HEK293T (cell line): Measurements from ENCODE around the gene COL9A3.

ENCODE experiments used
- CTCF ChIA-PET: fragments of 350-600 bp; formaldehyde crosslinking; extraction: SDS; loops from one replicate; lab custom pipeline; 2021; ENCODE audit warnings: antibody characterized with exemption, inconsistent platforms; lab: Yijun Ruan, JAX
- POLR2A ChIA-PET: fragments of 350-600 bp; formaldehyde crosslinking; extraction: SDS; loops from one replicate; lab custom pipeline; 2020; ENCODE audit warnings: antibody characterized with exemption, inconsistent platforms; lab: Yijun Ruan, JAX
- DNase-seq: peaks from one replicate; pipeline ENCODE4 v3.0.0; 2012; ENCODE audit warnings: mixed read lengths; ENCODE audit errors: extremely low spot score
- ARNT ChIP-seq: fragments of 450-650 bp; IDR thresholded peaks from 2 replicates; pipeline ENCODE4 v1.6.1; 2017; ENCODE audit warnings: mild to moderate bottlenecking
- BHLHE40 ChIP-seq: fragments of 450-650 bp; IDR thresholded peaks from 2 replicates; pipeline ENCODE4 v1.6.1; 2016; ENCODE audit warnings: mild to moderate bottlenecking, moderate library complexity, borderline replicate concordance
- CTBP1 ChIP-seq: fragments of 450-650 bp; IDR thresholded peaks from 2 replicates; pipeline ENCODE4 v1.6.1; 2016; ENCODE audit warnings: borderline replicate concordance
- ELF4 ChIP-seq: fragments of 450-650 bp; IDR thresholded peaks from 2 replicates; pipeline ENCODE4 v1.6.1; 2017; ENCODE audit warnings: antibody characterized with exemption
- FOXA1 ChIP-seq: fragments of 450-650 bp; IDR thresholded peaks from 2 replicates; pipeline ENCODE4 v1.6.1; 2016; ENCODE audit warnings: mild to moderate bottlenecking
- FOXK2 ChIP-seq: fragments of 450-650 bp; IDR thresholded peaks from 2 replicates; pipeline ENCODE4 v1.6.1; 2016; ENCODE audit warnings: mild to moderate bottlenecking
- FOXM1 ChIP-seq: fragments of 450-650 bp; IDR thresholded peaks from 2 replicates; pipeline ENCODE4 v1.6.1; 2017; ENCODE audit warnings: mild to moderate bottlenecking, borderline replicate concordance
- HDGF ChIP-seq: fragments of 450-650 bp; IDR thresholded peaks from 2 replicates; pipeline ENCODE4 v1.6.1; 2017; ENCODE audit warnings: antibody characterized with exemption, borderline replicate concordance
- L3MBTL2 ChIP-seq: fragments of 450-650 bp; conservative IDR thresholded peaks from 2 replicates; pipeline ENCODE4 v1.6.1; 2016; ENCODE audit warnings: mild to moderate bottlenecking
- LEF1 ChIP-seq: fragments of 450-650 bp; IDR thresholded peaks from 2 replicates; pipeline ENCODE4 v1.6.1; 2017; ENCODE audit warnings: mild to moderate bottlenecking, borderline replicate concordance
- NFRKB ChIP-seq: fragments of 450-650 bp; IDR thresholded peaks from 2 replicates; pipeline ENCODE4 v1.6.1; 2016; ENCODE audit warnings: mild to moderate bottlenecking, moderate library complexity
- SP1 ChIP-seq: fragments of 450-650 bp; IDR thresholded peaks from 2 replicates; pipeline ENCODE4 v1.6.1; 2017
- SUZ12 ChIP-seq: fragments of 450-650 bp; IDR thresholded peaks from 2 replicates; pipeline ENCODE4 v1.6.1; 2016; ENCODE audit warnings: mild to moderate bottlenecking
- TARDBP ChIP-seq: fragments of 450-650 bp; IDR thresholded peaks from 2 replicates; pipeline ENCODE4 v1.6.1; 2016
- ZNF384 ChIP-seq: fragments of 450-650 bp; IDR thresholded peaks from 2 replicates; pipeline ENCODE4 v1.6.1; 2016
- TF ChIP-seq, protein P1 (sequence below): fragments of 450-650 bp; IDR thresholded peaks from 2 replicates; pipeline ENCODE4 v1.6.1; 2016

COL9A3 gene

DNA sequence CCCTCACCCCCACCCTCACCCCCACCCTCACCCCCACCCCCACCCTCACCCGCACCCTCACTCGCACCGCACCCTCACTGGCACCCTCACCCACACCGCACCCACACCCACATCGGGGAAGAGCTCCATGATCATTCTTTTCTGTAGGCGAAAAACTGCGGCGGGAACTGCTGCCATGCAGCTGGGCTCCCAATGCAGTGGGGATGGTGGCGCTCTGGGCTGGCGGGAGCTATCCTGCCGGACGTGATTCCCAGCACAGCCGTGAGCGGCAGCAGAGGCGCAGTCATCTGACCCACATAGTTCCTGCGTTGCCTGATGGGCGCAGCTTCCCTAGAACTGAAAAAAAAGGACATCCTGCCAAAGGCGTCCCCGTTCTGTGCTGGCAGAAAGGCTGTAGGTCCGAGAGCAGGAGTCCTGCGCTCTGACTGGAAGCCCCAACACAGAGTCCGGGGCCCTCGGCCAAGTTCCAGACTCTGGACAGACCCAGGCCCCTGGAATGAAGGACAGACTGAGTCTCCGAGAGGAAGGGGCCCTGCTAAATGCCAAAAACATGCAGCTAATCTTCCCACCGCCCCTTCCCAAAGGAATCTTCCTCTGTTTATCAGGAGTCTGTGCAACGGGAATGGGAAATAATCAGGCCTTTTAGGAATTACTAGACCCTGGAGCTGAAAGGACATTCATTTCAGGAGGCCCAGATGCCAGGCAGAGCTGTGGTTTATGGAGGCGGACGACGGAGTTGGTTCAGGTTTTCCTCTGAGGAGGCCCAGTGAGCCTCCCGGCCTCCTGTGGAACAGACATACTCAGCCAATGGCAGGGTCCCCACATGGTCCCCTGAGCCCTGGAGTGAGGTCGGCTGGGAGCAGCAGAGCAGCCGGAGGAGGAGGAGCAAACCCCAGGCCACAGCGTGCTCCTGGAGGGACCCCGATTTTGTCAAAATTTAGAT lies 58.8 kb downstream of the COL9A3 start:
- ChIA-PET POLR2A (interaction anchor here (1.1 to 2.1 kb wide), 3 partner anchors 14 to 62 kb away, joined by 3 to 13 read pairs (median 4); partner anchors contain the start of genes GID8 and TCFL5), CTCF (interaction anchor here (0.7 to 1.3 kb wide), 4 partner anchors 25 to 133 kb away, joined by 3 to 5 read pairs (median 4); no protein-coding TSS in a partner anchor)
- no peak for TF ChIP-seq TARDBP
- TF ChIP-seq SUZ12, result no peak
- TF ChIP-seq FOXM1, result no peak
- TF ChIP-seq FOXK2, result no peak
- TF ChIP-seq ZNF384, result peak; percentile 70
- TF ChIP-seq, protein P1, sequence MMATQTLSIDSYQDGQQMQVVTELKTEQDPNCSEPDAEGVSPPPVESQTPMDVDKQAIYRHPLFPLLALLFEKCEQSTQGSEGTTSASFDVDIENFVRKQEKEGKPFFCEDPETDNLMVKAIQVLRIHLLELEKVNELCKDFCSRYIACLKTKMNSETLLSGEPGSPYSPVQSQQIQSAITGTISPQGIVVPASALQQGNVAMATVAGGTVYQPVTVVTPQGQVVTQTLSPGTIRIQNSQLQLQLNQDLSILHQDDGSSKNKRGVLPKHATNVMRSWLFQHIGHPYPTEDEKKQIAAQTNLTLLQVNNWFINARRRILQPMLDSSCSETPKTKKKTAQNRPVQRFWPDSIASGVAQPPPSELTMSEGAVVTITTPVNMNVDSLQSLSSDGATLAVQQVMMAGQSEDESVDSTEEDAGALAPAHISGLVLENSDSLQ, result peak; percentile 42; the same call in 1 of the 2 replicates
- TF ChIP-seq FOXA1, result no peak
- peak; percentile 90 for DNase-seq

DNA sequence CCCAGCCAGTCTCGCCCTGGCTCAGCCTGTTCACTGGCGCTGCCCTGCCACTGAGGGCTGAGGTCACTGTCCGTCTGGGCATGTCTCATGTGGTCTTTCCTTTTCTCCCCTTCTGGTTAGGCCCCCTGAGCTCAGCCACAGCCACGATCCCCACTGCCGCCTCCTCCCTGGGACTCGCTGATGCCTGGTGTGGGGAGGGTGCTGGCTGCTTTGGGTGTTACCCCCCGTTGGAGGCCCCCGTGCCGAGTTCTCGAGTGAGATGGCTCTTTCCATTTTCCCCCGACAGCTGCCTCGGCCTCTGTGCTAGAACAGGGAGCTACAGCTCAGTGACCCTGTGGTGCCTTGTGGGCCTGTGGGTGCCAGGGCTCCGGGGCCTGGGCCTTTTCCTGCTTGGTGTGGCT lies 59.7 kb downstream of the COL9A3 start:
- POLR2A ChIA-PET, result interaction anchor here (1.1 kb wide), 1 partner anchor 24 kb away, joined by 3 read pairs; no protein-coding TSS in a partner anchor
- CTCF ChIA-PET, result no interaction called here
- no peak for DNase-seq
- TF ChIP-seq L3MBTL2 (no peak), FOXA1 (no peak), HDGF (no peak), SUZ12 (no peak), ELF4 (no peak), BHLHE40 (no peak), SP1 (no peak), LEF1 (no peak), CTBP1 (no peak), FOXK2 (no peak)

DNA sequence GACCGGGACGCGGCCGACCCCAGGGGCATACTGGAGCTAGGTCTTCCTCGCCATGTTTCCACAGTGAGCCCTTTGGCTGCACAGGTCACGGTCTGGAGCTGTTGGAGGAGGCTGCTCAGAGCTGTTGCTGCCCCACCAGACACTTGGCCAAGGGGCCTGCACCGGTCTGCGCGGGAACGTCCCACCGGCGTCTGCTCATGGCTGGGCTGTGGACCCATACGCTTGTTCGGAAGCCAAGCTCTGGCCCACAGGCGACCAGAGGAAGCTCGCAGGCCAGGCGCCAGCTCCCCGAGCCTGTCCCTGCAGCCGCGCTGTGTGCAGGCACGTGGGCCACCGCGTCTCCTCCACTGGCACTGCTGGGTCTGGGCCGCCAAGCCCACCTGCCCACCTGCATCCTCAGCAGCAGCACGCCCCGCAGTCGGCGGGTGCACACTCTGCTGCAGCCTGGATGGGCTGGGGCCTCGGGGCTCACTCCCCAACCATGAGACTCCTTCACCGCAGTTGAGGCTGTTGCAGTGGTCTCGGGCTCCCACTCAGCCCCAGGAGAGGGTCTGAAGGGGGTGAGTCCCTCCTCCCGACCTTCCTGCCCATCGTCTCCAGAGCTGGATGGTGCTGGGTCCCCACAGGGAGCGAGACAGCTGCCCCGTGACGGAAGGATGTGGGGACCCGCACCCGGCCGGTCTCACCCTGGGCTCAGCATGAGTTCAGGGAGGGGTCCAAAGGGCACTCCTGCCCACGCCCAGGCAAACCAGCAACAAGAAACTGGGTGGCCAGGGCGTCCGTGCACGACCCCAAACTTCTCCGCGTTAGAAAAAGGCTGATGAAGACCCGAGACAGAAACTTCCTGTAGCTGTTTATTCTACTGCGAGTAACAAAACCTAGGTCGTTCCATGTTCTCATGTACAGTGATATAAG lies 60.3 kb downstream of the COL9A3 start:
- DNase-seq, result no peak
- POLR2A ChIA-PET, result no interaction called here
- TF ChIP-seq FOXK2 (no peak), TARDBP (no peak), CTBP1 (no peak), NFRKB (no peak)
- CTCF ChIA-PET, result no interaction called here

DNA sequence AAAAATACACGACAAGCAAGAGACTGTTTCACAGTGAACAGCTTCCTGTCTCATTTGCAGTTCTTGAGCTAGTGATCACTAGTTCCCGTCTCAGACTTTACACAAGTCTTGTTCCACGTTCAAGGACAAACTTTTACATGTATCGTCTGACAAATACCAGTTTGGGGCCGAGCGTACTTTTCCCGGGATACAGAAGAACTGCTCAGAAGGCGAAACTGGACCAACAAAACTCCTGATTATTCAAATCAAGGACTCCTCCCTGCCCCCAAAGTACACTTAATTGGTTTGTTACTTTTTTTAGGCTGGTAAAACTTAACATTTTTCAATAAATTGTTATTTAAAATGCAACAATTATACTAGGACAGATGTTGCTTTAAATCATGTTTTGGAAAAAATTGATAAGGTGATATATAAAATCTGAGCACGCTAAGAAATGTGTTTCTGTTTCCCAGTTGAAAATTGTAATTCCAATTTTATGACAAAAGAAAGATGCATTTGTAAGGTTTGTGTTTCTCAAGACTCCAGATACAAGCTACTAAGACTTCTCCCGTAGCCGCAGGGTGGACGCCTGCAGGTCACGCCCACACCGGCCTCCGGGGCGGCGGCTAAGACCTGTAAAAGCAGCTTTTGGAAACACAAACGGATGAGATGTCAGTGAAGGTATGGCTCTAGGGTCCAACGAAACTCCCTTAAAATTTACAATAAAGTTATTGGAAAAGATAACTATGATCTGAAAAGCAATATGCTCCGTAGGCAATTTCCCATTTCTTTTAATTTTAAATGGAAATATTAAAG lies 61.6 kb downstream of the COL9A3 start:
- TF ChIP-seq NFRKB (no peak), HDGF (no peak), TARDBP (no peak), FOXK2 (no peak), FOXM1 (no peak), ARNT (no peak), CTBP1 (no peak), SP1 (no peak), L3MBTL2 (no peak), ELF4 (no peak), LEF1 (no peak), FOXA1 (no peak), BHLHE40 (no peak), ZNF384 (no peak), SUZ12 (no peak)
- TF ChIP-seq, protein P1, result no peak
- CTCF ChIA-PET, result no interaction called here
- POLR2A ChIA-PET, result no interaction called here
- no peak for DNase-seq

DNA sequence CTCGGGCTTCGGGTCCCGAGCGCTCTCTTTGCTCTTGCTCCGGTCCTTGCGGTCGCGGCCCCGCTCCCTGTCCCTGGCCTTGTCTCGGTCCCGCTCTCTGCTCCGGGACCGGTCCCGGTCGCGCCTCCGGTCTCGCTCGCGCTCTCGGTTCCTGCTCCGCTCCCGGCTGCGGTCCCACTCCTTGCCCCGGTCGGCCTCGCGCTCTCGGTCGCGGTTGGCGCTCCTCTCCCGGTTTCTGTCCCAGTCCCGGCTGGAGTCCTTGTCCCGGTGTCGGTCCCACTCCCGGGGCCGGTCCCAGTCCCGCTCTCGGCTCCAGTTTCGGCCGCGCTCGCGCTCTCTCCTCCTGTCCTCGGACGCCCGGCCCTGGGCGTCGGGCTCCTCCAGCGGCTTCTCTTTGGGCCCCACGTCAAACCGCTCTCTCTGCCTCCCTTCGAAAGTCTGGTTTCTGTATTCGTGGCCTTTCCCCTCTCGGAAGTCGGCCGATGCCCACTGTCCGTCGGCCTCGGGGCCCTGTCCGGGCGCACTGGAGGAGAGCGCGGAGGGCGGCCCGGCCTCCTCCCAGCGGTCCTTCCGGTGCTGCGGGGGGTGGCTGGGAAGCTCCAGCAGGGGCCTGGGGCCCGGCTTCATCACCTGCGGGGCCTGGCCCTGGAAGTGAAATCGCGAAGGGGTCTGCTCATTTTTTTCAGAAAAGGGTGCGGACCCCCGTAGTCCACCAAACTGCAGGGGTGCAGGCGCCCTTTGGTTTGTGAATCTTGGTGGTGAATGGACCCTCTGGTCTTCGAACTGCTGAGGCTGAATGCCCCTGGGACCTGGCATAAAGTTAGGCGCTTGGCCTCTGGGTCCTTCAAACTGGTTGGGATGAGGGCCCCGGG lies 62.7 kb downstream of the COL9A3 start:
- no peak for TF ChIP-seq FOXA1
- TF ChIP-seq TARDBP, result no peak
- no peak for TF ChIP-seq NFRKB
- TF ChIP-seq ELF4, result no peak
- TF ChIP-seq L3MBTL2, result no peak
- no peak for TF ChIP-seq LEF1
- no peak for TF ChIP-seq ZNF384
- no peak for TF ChIP-seq FOXK2
- no peak for TF ChIP-seq SUZ12
- no peak for TF ChIP-seq ARNT
- TF ChIP-seq HDGF, result no peak
- no peak for TF ChIP-seq FOXM1
- TF ChIP-seq, protein P1, result no peak
- no peak for TF ChIP-seq CTBP1
- no peak for TF ChIP-seq BHLHE40
- no peak for DNase-seq
- ChIA-PET CTCF (no interaction called here), POLR2A (no interaction called here)
